Measurements from ENCODE around the gene SYTL3.
"Not testable (repeated sequence)": the region's sequence is repeated elsewhere in the genome, so short reads cannot be mapped to it uniquely, and the experiment has no call there.

SYTL3 gene

DNA sequence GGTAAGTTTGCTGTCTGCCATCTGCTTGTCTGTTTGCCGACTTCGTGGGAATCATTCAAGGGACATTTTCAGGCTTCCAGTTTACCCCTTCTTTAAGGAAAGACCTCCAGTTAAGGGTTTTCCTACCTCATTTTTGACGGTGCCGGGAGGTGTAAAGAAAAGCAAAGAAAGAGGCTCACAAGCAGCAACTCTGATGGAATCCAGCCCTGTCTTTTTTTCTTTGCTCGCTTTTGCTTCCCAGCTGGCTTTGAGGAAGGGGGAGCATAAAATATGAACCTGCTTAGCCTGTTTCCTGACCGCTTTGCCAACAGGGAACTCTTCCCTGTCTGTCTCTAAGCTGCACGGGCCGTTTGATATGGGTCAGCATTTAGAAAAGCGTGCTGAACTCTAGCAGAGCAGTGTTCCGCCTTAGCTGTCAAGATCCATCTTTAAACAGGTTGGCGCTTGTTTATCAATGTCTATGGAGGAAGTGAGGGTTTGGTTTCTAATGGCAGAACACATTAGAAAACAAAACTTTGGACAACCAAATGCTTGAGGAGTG, 13.8 kb downstream of the SYTL3 start:
- no peak for DNase-seq (ENCODE audit: low spot score)

DNA sequence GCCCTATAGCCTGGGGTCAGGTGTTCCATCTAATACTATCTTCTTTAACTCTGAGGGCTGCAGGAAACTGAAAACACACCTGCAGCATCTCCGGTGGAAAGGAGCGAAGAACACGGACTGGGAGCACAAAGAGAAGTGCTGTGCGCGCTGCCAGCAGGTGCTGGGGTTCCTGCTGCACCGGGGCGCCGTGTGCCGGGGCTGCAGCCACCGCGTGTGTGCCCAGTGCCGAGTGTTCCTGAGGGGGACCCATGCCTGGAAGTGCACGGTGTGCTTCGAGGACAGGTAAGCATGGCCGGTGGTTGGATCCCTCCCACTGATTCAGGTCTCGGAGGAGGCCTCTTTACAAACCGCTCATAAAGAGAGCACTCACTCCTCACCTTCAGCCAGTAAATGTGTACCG, 15.5 kb downstream of the SYTL3 start:
- DNase-seq (ENCODE audit: low spot score): no peak

DNA sequence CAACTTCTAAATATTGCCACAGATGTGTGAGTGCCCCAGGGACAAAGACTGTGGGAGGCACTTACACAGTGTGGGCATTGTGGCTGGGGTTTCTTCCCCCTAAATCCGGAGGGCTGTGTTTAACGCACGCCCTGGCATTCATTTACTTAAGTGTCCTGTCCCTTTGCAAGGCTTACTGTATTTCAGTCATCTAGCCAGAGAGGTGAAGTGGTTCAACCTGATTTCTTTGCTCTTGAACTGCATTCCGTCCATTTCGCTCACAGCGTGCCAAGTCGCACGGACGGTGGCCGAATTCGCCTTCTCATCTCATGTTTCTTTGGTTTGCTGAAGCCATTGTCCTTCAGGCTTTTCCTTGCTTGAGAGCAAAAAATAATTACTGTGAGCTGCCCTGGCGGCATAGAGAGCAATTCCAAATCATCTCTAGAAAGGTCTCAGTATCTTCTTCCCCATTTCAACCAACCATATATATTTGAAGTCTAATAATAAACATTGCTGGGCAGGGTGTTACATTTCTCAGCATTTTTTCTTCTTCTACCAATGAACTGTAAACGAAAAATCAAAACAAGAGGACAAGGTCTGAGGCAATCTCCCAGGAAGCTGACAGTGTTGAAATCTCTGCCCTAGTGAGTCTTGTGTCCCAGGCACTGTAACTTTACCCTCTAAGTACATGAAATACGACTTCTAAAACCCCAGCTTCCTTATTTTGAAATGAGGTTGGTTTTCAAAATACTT, 16.9 kb downstream of the SYTL3 start:
- DNase-seq (ENCODE audit: low spot score): no peak

DNA sequence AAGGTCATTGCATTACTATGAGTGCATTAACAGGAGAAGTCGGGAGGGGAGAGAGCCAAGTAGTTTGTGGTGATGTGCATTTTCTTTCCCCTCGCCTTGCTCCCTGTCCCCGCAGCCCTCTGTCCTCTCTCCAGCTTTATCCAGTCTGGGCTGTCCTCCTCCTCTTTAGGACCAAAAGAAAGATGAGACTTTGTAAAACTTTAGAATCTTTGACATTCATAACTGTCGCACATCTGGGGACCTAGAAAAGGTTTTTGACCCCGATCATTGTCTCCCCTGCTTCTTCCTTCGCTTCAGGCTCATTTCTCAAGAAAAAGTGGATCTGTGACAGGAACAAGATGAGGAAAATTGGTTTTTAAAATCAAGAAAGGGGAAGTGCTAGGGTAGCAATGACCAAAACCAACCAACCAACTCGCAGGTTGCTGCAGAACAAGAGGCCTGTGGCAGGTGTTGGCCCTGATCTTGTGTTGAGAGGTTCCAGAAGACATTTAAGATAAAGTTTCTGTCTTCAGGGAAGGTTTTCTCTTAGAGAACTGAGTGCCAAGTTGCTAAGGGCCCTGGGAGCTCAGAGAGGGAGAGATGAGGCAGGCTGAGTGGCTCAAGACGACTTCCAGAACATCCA, 17.6 kb downstream of the SYTL3 start:
- no peak for DNase-seq (ENCODE audit: low spot score)

DNA sequence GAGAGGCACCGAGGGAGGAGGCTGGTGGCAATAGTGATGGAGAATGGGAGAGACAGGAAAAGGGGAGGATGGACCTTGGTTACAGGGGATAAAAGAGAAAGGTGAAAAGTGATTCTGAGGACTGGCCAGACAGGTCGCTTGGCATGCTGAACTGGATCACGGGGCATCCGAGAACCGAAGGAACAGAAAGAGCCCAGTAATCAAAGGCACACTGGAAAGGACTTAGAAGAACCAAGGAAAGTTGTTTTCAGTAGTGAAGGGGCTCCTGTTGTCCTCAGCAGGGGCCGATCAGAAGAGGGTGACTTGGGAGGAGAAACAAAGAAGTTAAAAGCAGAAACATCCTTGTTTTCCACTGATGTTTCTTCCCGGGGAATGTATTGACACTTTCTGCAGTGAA, 18.9 kb downstream of the SYTL3 start:
- DNase-seq (ENCODE audit: low spot score): no peak

DNA sequence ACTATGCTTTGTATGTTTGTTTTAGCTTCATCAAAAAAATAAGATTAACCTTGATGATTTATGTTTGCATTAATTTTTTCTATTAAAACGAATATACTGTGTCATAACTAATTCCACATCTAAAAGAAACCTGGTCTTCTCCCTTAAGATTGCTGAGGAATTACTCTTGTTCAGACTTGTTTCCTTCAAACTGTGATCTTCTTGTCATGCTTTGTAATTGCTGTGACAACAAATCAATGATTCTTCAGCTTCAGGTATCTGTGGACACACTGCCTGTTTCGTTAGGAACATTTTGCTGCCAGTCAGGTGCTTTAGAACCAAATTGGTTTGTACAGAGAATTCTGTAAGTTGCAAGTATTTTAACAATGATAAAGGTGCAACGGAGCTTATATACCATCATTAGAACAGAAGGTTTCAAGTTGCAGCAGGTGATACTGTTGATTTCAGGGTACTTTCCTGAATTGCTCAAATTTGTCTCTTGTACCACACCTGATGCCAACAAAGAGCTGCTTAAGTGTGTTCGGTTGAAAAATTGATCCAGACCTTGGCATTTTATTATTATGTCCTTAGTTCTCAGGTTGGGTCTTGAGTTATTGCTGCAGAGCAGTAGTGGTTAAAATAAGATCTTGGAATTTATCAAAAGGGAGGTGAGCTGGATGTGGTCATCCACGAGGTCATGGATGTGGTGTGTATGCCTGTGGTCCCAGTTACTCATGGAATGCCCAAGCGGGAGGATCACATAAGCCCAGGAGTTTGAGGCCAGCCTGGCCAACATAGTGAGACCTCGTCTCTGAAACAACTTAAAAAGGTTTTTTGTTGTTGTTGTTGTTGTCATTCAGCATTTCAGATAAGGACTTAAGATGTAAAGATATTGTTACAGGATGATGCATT, 19.5 kb downstream of the SYTL3 start:
- DNase-seq (ENCODE audit: low spot score): no peak

DNA sequence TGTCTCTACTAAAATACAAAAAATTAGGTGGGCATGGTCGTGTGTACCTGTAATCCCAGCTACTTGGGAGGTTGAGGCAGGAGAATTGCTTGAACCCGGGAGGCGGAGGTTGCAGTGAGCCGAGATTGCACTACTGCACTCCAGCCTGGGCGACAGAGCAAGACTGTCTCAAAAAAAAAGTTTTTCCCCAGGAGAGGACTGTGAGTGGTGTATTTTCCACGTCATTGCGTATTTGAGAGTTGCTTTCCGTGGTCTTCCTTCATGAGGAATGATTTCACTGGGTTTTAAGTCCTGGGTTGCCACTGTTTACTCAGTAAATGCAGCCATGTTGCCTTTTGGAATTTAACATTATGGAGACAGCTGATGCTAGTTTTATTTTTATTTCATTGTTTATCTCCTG, 22.3 kb downstream of the SYTL3 start:
- DNase-seq (ENCODE audit: low spot score): not testable (repeated sequence)

DNA sequence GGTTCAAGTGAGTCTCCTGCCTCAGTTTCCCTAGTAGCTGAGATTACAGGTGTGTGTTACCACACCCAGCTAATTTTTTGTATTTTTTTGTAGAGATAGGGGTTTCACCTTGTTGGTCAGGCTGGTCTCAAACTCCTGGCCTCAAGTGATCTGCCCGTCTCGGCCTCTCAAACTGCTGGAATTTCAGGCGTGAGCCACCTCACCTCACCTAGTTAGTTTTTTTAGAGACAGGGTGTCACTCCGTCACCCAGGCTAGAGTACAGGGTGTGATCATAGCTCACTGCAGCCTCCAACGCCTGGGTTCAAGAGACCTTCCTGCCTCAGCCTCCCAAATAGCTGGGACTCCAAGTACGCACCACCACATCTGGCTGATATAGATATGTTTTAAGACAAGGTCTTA, 22.9 kb downstream of the SYTL3 start:
- DNase-seq (ENCODE audit: low spot score): no peak

DNA sequence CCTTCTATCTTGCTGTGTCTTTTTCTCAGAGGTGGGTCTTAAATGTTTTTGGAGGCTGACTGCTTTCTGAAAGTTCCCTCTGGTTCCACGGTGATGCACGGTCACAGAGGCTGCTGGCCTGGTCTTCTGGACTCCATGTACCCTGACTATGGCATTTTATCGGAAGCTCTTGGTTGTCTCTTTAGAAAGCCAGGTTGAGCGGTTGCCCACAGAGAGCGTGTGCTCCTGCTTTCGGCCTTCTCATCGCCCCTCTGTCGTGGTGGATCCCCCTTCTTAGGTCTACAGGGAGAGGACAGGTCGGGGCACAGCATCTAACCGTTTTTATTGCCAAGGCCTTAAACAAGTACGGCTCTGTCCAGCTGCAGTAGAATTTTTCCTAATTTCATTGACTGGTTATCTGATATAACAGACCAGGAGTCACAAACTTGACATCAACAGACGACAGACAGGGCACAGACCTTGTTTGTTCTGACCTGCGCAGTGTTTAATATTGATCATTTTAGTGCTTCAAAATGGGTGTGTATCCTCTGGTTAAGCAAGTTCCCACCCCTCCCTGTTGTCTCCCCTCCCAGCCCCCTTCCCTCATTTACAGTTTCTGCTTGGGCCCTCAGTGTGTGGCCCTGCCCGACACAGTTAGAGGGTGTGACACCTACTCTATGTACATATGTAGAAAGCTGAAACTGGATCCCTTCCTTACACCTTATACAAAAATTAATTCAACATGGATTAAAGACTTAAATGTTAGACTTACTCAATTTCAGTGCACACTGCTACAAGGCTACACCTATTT, 24.7 kb downstream of the SYTL3 start:
- no peak for DNase-seq (ENCODE audit: low spot score)

DNA sequence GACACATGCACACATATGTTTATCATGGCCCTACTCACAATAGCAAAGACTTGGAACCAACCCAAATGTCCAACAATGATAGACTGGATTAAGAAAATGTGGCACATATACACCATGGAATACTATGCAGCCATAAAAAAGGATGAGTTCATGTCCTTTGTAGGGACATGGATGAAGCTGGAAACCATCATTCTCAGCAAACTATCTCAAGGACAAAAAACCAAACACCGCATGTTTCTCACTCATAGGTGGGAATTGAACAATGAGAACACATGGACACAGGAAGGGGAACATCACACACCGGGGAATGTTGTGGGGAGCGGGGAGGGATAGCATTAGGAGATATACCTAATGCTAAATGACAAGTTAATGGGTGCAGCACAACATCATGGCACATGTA, 27.2 kb downstream of the SYTL3 start:
- not testable (repeated sequence) for DNase-seq (ENCODE audit: low spot score)

DNA sequence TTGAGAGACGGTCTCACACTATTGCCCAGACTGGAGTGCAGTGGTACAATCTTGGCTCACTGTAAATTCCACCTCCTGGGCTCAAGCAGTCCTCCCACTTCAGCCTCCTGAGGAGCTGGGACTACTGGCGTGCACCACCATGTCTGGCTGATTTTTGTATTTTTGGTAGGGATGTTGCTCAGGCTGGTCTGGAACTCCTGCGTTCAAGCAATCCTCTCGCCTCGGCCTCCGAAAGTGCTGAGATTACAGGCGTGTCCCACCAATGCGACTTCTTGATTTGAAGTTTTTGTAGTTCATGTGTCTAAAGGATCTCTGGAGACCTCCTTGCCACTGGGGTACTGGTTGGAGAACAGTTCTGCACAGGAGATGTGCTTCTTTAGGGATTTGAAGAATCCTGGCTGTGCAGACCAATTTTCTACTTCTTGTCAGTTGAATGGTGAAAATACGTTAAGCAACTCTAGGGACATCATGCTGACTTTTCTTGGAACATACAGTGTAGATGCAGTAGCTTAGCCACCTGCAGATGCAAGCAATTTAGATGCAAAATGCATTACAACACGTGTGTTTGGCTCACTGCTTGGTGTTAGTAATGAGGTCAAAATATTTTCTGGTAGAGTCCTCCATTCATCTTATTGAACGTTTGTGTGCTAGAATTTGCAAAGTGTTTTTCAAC, 28.2 kb downstream of the SYTL3 start:
- no peak for DNase-seq (ENCODE audit: low spot score)

DNA sequence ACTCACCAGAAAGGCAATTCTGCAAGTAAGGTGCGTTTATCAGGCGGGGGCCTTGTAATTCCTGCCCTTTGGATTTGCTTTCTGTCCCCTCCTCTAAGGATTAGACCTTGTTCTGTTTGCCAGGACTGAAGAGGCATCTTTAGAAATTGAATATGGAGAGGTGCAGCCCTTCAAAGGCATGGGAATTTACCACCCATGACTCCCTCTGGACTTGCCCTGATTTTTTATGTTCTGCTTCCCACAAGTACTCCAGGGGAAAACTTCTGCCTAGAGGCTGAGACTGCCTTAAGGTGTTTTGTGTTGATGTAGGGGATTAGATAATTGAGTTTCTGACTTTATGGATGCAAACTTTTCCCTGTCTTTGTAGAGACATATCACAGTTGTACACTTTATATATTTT, 30.2 kb downstream of the SYTL3 start:
- no peak for DNase-seq (ENCODE audit: low spot score)

DNA sequence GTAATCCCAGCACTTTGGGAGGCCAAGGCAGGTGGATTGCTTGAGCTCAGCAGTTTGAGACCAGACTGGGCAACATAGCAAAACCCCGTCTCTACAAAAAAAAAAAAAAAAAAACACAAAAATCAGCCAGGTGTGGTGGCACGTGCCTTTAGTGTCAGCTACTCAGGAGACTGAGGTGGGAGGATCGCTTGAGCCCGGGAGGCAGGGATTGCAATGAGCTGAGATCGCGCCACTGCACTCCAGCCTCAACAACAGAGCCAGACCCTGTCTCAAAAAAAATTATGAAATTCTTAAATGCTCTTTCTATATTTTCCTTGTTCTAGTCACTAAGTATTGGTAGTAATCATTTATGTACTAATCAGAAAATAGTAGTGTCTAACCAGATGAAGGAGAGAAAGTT, 30.6 kb downstream of the SYTL3 start:
- DNase-seq (ENCODE audit: low spot score): no peak

DNA sequence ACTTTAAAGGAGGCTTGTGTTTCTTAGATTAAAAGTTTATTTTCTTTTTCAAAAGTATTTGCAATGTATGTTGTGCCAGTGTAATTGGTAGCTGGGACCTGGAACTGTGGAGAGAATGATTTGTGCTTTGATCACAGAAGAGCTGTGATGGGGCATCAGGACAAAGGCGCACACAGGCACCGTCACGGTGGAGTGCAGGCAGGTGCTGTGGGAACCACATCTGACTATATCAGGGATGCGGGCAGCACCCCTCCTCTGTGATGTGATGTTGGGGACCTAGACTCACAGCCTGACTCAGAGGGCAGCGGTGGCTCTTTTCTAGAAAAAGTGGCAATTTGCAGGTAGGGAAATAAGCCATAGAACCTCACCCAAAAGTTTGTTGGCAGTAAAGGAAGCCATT, 34.5 kb downstream of the SYTL3 start:
- no peak for DNase-seq (ENCODE audit: low spot score)

DNA sequence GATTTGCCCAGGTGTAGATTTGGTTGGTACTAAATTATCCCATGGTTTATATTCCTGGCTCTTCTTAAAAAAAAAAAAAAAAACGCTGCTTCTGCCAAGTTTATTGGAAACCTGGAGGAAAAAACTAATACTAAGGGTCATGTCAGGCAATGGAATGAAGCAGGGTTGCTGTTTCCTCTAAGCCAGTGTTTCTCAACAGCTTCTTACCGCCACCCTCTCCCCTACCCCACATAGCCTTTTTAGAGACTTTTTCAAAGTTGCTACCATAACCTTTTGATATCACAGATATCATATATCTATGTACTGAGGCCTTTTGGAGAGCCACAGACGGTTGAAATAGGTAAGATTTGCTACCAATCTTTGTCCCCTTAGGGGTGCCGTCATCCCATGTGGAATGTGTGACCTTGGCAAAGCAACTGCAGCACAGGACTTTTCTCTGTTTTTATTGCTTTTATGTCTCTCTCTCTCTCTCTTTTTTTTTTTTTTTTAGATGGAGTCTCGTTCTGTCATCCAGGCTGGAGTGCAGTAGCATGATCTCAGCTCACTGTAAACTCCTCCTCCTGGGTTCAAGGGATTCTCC, 35.0 kb downstream of the SYTL3 start:
- DNase-seq (ENCODE audit: low spot score): no peak

DNA sequence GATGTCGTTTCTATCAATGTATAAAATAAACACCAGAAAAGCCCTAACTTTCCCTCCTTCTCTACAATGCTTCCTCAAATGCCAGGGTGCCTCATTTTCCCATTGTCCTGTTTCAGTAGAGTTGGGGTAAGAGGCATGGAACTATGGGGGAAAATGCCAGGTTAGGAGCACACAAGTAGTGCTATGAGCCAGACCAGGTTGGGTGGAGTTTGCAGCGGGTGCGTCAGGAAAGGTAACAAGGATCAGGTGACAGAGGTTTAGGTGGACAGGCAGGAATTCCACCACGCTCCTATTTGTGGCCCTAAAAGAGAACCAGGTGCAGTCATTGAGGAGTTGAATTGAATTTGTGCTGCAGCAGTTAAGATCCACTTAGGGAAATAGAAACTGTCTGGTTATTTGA, 36.5 kb downstream of the SYTL3 start:
- DNase-seq (ENCODE audit: low spot score): no peak

DNA sequence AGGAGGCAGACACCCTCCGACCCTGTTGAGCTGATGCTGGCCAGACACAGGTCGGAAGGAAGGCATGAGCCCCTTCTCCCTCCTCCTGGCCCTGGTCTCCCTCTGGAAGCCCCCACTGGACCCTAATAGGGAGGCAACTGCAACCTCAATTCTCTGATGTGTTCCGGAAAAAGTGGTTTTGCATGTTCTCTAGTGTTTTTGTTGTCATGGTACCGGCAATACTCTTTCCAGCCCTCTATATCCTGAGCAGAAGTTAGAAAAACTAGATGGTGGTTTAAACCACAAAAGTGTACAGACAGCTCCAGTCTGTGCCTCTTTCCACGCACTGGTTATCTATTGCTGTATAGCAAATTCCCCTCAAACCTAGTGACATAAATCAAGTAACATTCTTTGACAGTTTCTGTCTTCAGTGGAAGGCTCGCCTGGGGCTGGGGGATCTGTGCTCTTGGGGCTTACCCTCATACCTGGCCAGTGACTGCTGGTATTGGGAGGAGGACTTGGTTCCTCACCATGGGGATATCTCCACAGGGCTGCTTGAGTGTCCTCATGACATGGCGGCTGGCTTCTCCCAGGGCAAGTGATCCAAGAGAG, 37.0 kb downstream of the SYTL3 start:
- DNase-seq (ENCODE audit: low spot score): no peak

DNA sequence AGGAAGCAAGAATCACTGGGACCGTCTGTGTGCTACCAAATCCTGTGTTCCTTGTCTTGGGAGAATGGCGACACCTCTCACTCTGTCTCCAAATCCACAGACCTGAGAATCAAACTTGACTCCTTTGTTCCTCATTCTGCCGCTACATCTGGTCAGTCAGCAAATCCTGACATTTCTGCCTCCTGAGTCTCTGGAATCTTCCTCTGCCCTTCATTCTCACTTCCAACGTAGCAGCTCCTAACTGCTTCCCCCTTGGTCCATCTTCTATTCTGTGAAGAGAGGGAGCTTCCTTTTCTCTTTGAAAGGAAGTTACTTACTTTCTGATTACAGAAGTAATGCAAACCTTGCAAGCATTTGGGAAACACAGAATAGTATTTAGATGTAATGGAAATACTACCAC, 37.7 kb downstream of the SYTL3 start:
- no peak for DNase-seq (ENCODE audit: low spot score)

DNA sequence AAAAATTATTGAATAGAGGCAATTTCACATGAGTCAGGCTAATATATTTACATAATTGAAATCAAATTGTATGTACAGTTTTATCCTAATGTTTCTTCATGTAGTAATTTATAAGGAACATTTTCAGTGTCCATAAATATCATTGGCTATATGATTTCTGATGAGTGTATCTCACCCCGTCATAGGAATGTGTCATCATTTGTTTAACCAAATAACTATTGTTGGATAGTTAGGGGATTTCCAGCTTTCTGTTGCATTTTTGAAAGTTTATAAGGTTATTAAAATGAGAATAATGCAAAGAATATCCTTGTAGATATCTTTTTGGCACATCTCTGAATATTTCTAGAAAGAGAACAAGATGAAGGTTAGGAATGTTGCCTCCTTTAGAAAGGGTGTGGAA, 39.0 kb downstream of the SYTL3 start:
- DNase-seq (ENCODE audit: low spot score): no peak

DNA sequence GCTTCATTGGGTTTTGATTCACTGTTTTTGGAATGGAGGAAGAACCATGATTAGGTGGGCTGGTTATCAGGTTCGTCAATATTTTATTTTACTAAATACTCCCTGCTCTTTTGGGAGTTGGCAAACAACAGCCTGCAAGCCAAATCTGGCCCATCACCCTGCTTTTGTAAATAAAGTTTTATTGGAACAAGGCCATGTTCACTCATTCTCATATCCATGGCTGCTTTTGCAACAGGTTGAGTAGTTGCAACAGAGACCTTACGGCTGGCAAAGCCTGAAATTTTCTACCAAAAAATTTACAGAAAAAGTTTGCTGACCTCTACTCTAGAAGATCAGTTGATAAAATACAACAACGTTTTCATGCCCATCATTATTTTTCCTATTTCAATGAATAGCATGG, 45.1 kb downstream of the SYTL3 start:
- DNase-seq (ENCODE audit: low spot score): no peak

DNA sequence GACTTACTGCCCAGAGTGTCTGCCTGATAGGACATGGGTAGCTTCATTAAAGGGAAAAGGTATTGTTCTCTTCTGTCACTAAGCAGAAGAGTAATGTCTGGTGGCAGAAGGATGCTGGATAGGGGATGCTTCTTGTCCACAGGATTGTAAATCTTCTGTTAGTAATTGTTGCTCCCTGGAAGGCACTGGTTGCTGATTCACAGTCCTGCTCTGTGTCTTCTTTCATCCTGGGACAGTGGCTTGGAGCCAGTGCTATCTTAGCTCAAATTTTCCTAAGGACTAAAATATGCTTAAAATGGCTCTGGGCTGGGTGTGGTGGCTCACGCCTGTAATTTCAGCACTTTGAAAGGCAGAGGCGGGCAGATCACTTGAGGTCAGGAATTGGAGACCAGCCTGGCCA, 48.0 kb downstream of the SYTL3 start:
- DNase-seq (ENCODE audit: low spot score): no peak

Data from hematopoietic multipotent progenitor cell treated with erythropoietin and hydrocortisone succinate and interleukin-3 and kit ligand, for 15 days (in vitro differentiated cells).